ENCODE data around the gene RAB25. TPM values are rescaled to one million over a fixed set of nuclear protein-coding genes. Genes with fewer than 3 reads are reported as not detected.

The RAB25 gene
- total and polyA plus RNA-seq, 2 experiments from 2014 or later = 71.1 to 106 TPM

DNA sequence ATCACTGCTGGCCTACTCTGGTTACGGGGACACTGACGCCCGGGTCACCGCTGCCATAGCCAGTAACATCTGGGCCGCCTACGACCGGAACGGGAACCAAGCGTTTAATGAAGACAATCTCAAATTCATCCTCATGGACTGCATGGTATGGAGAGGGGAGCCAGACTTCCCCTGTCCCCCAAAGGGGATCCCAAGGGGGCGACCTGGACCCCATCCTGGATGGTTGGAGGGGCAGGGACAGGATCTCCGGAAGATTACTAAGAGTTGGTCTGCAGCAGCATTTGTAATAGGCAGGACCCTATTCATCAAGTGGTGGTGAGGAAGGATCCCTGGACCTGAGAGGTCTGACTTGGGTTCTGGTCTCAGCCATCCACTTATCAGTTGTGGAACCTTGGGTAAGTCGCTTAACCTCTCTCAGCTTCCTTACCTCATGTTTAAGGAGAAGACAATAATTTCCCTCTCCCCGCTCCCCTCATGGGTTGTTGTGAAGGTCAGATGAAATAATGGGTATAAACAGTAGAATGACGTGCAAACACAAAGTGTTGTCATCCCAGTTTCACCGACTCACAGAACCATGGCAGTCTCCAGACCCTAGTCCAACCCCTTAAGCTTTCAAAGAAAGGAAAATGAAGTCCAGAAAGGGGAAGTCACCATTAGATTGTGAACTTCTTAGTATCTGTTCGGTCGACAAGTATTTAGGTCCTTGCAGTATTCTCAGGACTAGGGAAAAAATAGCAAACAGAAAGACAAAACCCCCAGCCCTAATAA is 5.5 kb upstream of the RAB25 start:
- Histone ChIP-seq H3K4me3 (peak overlapping the region; percentile 83), H3K4me2 (peak overlapping the region; percentile 83), H3K27me3 (no peaks in the 10 kb centered on the region), H2AFZ (peak overlapping the region; percentile 94), H3K27ac (peak overlapping the region; percentile 56), H3K79me2 (peaks cover 38% of the 10 kb centered on the region), H3K9me3 (ENCODE audit: low read depth) (no peaks in the 10 kb centered on the region), H4K20me1 (ENCODE audit: insufficient read depth, poor library complexity, severe bottlenecking) (peaks cover 4% of the 10 kb centered on the region), H3K4me1 (ENCODE audit: insufficient read depth) (peaks cover 3% of the 10 kb centered on the region), H3K36me3 (replicated peaks; ENCODE audit: insufficient read depth, low read depth) (no peaks in the 10 kb centered on the region), H3K9me2 (replicated peaks; ENCODE audit: insufficient read depth) (no peaks in the 10 kb centered on the region)
- 26% methylated on average over 17 of the region's 17 CpGs for WGBS (ENCODE audit: low lambda C conversion rate, missing lambda C conversion rate)
- no peak for DNase-seq (ENCODE audit: low spot score)
- TF ChIP-seq CTCF (IDR thresholded peaks at IDR 0.05; ENCODE audit: poor library complexity) (no peak), EZH2 (IDR thresholded peaks at IDR 0.05; ENCODE audit: borderline replicate concordance) (no peak), EZH2phosphoT487 (IDR thresholded peaks at IDR 0.05; ENCODE audit: low read depth, severe bottlenecking, unreplicated experiment) (no peak)

DNA sequence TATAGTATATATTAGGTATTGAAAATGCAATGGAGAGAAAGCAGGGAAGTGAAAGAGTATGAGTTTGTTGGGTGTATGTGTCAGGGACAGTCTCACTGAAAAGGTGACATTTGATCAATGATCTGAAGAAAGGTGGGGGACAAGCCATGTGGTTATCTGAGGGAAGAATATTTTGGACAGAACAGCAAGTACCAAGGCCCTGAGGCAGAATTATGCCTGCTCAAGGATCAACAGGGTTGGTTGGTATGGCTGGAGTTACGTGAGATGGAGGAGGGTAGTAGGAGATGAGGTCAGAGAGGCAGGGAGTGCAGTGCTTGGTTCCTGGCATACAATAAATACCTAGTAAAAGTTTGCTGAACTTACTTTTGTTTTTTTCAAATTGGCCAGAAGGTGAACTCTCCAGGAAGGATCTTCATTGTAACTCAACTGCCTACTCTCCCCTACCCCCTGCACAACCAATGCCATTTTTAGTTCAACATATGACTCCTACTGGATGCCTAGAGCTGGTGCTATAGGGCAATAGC is 4.6 kb upstream of the RAB25 start:
- Histone ChIP-seq H3K27ac (no peak overlapping the region), H3K36me3 (replicated peaks; ENCODE audit: insufficient read depth, low read depth) (no peaks in the 10 kb centered on the region), H3K9me3 (ENCODE audit: low read depth) (no peaks in the 10 kb centered on the region), H4K20me1 (ENCODE audit: insufficient read depth, poor library complexity, severe bottlenecking) (peaks cover 4% of the 10 kb centered on the region), H3K4me3 (no peak overlapping the region), H3K27me3 (no peaks in the 10 kb centered on the region), H3K4me2 (no peak overlapping the region), H2AFZ (no peak overlapping the region), H3K4me1 (ENCODE audit: insufficient read depth) (peaks cover 3% of the 10 kb centered on the region), H3K9me2 (replicated peaks; ENCODE audit: insufficient read depth) (no peaks in the 10 kb centered on the region), H3K79me2 (peaks cover 37% of the 10 kb centered on the region)
- 95% methylated on average over 1 of the region's 1 CpG for WGBS (ENCODE audit: low lambda C conversion rate, missing lambda C conversion rate)
- TF ChIP-seq CTCF (IDR thresholded peaks at IDR 0.05; ENCODE audit: poor library complexity) = no peak
- TF ChIP-seq EZH2phosphoT487 (IDR thresholded peaks at IDR 0.05; ENCODE audit: low read depth, severe bottlenecking, unreplicated experiment) = no peak
- TF ChIP-seq EZH2 (IDR thresholded peaks at IDR 0.05; ENCODE audit: borderline replicate concordance) = no peak
- DNase-seq (ENCODE audit: low spot score) = no peak

- Histone ChIP-seq H2AFZ (no peak overlapping the region), H3K36me3 (replicated peaks; ENCODE audit: insufficient read depth, low read depth) (no peaks in the 10 kb centered on the region), H3K27me3 (no peaks in the 10 kb centered on the region), H4K20me1 (ENCODE audit: insufficient read depth, poor library complexity, severe bottlenecking) (peaks cover 6% of the 10 kb centered on the region), H3K4me2 (peak overlapping the region; percentile 79), H3K27ac (peak overlapping the region; percentile 90), H3K9me3 (ENCODE audit: low read depth) (no peaks in the 10 kb centered on the region), H3K4me1 (ENCODE audit: insufficient read depth) (peaks cover 9% of the 10 kb centered on the region), H3K4me3 (peak overlapping the region; percentile 51), H3K79me2 (peaks cover 42% of the 10 kb centered on the region), H3K9me2 (replicated peaks; ENCODE audit: insufficient read depth) (no peaks in the 10 kb centered on the region)
- 73% methylated on average over 3 of the region's 3 CpGs for WGBS (ENCODE audit: low lambda C conversion rate, missing lambda C conversion rate)
- TF ChIP-seq EZH2phosphoT487 (IDR thresholded peaks at IDR 0.05; ENCODE audit: low read depth, severe bottlenecking, unreplicated experiment) (no peak), CTCF (IDR thresholded peaks at IDR 0.05; ENCODE audit: poor library complexity) (no peak), EZH2 (IDR thresholded peaks at IDR 0.05; ENCODE audit: borderline replicate concordance) (no peak)
- DNase-seq (ENCODE audit: low spot score) = peak; percentile 40
Measured at GRCh38 chr1:156062189-156062588, 1.2 kb downstream of the RAB25 start.
